Neural cell (in vitro differentiated cells): ENCODE data around the gene ARL10. TPM values are rescaled to one million over a fixed set of nuclear protein-coding genes. Genes with fewer than 3 reads are reported as not detected.

Source experiments
- H2AFZ ChIP-seq: fragments of 200-600, 300-800 bp; sonication (generic), shearing (Covaris generic); 2 replicates; pipeline ENCODE4 v1.6.0; 2014; ENCODE audit warnings: low read depth, mild to moderate bottlenecking, antibody characterized with exemption, low read length, moderate library complexity
- H3F3A ChIP-seq: fragments of 200-600 bp; shearing (Covaris generic); 2 replicates; pipeline ENCODE4 v1.6.1; 2016; ENCODE audit warnings: mild to moderate bottlenecking, moderate library complexity, mixed read lengths, antibody characterized with exemption, low read length; ENCODE audit not compliant: insufficient read depth, poor library complexity, severe bottlenecking
- H3K27ac ChIP-seq: fragments of 200-600, 300-800 bp; sonication (generic), shearing (Covaris generic); 2 replicates; pipeline ENCODE4 v1.5.1; 2014; ENCODE audit warnings: mild to moderate bottlenecking, low read length, moderate library complexity
- H3K27me3 ChIP-seq: fragments of 300-800, 200-600 bp; sonication (generic), shearing (Covaris generic); 2 replicates; pipeline ENCODE4 v1.6.0; 2014; ENCODE audit warnings: mild to moderate bottlenecking, low read depth, low read length, moderate library complexity; ENCODE audit not compliant: insufficient read depth
- H3K36me3 ChIP-seq: fragments of 300-800, 200-600 bp; sonication (generic), shearing (Covaris generic); 2 replicates; pipeline ENCODE4 v1.5.1; 2014; ENCODE audit warnings: mild to moderate bottlenecking, antibody characterized with exemption, low read length, moderate library complexity; ENCODE audit not compliant: insufficient read depth
- H3K4me2 ChIP-seq: fragments of 300-800, 200-600 bp; sonication (generic), shearing (Covaris generic); 2 replicates; pipeline ENCODE4 v1.6.0; 2014; ENCODE audit warnings: mild to moderate bottlenecking, low read length
- H3K4me3 ChIP-seq: fragments of 300-800, 200-600 bp; sonication (generic), shearing (Covaris generic); 2 replicates; pipeline ENCODE4 v1.5.1; 2014; ENCODE audit warnings: mild to moderate bottlenecking, low read length, moderate library complexity
- H3K79me2 ChIP-seq: fragments of 200-600 bp; shearing (Covaris generic); replicated peaks from 2 replicates; pipeline ENCODE4 v1.6.0; 2014; ENCODE audit warnings: mild to moderate bottlenecking, low read length, moderate library complexity; ENCODE audit not compliant: insufficient read depth
- H3K9ac ChIP-seq: fragments of 300-800, 200-600 bp; sonication (generic), shearing (Covaris generic); 2 replicates; pipeline ENCODE4 v1.6.1; 2016; ENCODE audit warnings: mild to moderate bottlenecking, low read length, mixed read lengths
- H3K9me2 ChIP-seq: fragments of 200-600 bp; shearing (Covaris generic); 2 replicates; pipeline ENCODE4 v1.6.1; 2016; ENCODE audit warnings: mild to moderate bottlenecking, low read length, mixed read lengths; ENCODE audit not compliant: insufficient read depth
- H3K9me3 ChIP-seq: fragments of 200-600, 300-800 bp; sonication (generic), shearing (Covaris generic); 2 replicates; pipeline ENCODE4 v1.6.1; 2016; ENCODE audit warnings: mild to moderate bottlenecking, mixed run types, low read length, moderate library complexity, mixed read lengths
- H4K20me1 ChIP-seq: fragments of 200-600 bp; shearing (Covaris generic); 2 replicates; pipeline ENCODE4 v1.6.1; 2016; ENCODE audit warnings: mild to moderate bottlenecking, mixed run types; ENCODE audit not compliant: insufficient read depth
- EP300 ChIP-seq: fragments of 450-650 bp; conservative IDR thresholded peaks from 2 replicates; pipeline ENCODE4 v1.6.1; 2014; ENCODE audit warnings: antibody characterized with exemption, mild to moderate bottlenecking, moderate library complexity; ENCODE audit not compliant: poor library complexity, severe bottlenecking
- EZH2 ChIP-seq: fragments of 200-600, 300-800 bp; shearing (Covaris generic), sonication (generic); IDR thresholded peaks from 2 replicates; pipeline ENCODE4 v1.6.1; 2014; ENCODE audit warnings: antibody characterized with exemption, low read length, borderline replicate concordance, mild to moderate bottlenecking; ENCODE audit not compliant: insufficient read depth, poor library complexity, severe bottlenecking
- MXI1 ChIP-seq: fragments of 450-650 bp; conservative IDR thresholded peaks from 2 replicates; pipeline ENCODE4 v1.6.1; 2014; ENCODE audit warnings: antibody characterized with exemption, mild to moderate bottlenecking; ENCODE audit not compliant: poor library complexity, severe bottlenecking
- POLR2AphosphoS5 ChIP-seq: IDR thresholded peaks from 2 replicates; pipeline ENCODE4 v1.6.1; 2012
- RAD21 ChIP-seq: fragments of 450-650 bp; conservative IDR thresholded peaks from 2 replicates; pipeline ENCODE4 v1.6.1; 2014; ENCODE audit warnings: antibody characterized with exemption, mild to moderate bottlenecking, moderate library complexity
- SMC3 ChIP-seq: fragments of 450-650 bp; conservative IDR thresholded peaks from 2 replicates; pipeline ENCODE4 v1.6.1; 2014; ENCODE audit warnings: antibody characterized with exemption, mild to moderate bottlenecking, moderate library complexity; ENCODE audit not compliant: poor library complexity
- TAF1 ChIP-seq: IDR thresholded peaks from 2 replicates; pipeline ENCODE4 v1.6.1; 2012; ENCODE audit warnings: low read depth
- polyA plus RNA-seq: library from polyadenylated mRNA; depleted of rRNA; stranded (reverse); fragments of >200 nt; gene quantifications from 2 replicates; pipeline ENCODE4 v1.2.3, GENCODE V29; 2014
- TF ChIP-seq, protein P1 (sequence below): fragments of 450-650 bp; IDR thresholded peaks from 2 replicates; pipeline ENCODE4 v1.5.1; 2014; ENCODE audit warnings: antibody characterized with exemption, mild to moderate bottlenecking, moderate library complexity; ENCODE audit not compliant: poor library complexity, severe bottlenecking
- TF ChIP-seq, protein P2 (sequence below): IDR thresholded peaks from 2 replicates; pipeline ENCODE4 v1.6.1; 2012; ENCODE audit warnings: borderline replicate concordance

Gene ARL10
- polyA plus RNA-seq, 1 donor from 2014 or later = 22.8 TPM

DNA sequence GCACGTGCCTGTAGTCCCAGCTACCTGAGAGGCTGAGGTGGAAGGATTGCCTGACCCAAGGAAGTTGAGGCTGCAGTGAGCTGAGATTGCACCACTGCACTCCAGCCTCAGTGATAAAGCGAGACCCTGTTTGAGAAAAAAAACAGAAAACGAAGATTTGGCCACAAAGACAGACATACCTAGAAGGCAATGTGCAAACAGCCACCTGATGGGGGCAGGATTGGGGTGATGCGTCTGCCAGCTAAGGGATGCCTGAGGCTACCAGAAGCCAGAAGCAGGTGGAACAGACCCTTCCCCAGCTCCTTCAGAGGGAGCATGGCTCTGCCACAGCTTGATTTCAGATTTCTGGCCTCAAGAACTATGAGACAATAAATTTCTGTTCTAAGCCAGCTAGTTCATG, 26.2 kb downstream of the ARL10 start:
- H3K27ac ChIP-seq = no peak overlapping the region
- no peaks in the 10 kb centered on the region for H3K9me2 ChIP-seq
- H3K36me3 ChIP-seq = no peaks in the 10 kb centered on the region
- H3K27me3 ChIP-seq = no peaks in the 10 kb centered on the region
- H3K4me2 ChIP-seq = no peak overlapping the region
- H3K79me2 ChIP-seq = peaks cover 10% of the 10 kb centered on the region
- H2AFZ ChIP-seq = no peak overlapping the region
- no peaks in the 10 kb centered on the region for H3F3A ChIP-seq
- TF ChIP-seq RAD21 (no peak), EZH2 (no peak), EP300 (no peak), MXI1 (no peak), POLR2AphosphoS5 (no peak), SMC3 (no peak), TAF1 (no peak)
- TF ChIP-seq, protein P1, sequence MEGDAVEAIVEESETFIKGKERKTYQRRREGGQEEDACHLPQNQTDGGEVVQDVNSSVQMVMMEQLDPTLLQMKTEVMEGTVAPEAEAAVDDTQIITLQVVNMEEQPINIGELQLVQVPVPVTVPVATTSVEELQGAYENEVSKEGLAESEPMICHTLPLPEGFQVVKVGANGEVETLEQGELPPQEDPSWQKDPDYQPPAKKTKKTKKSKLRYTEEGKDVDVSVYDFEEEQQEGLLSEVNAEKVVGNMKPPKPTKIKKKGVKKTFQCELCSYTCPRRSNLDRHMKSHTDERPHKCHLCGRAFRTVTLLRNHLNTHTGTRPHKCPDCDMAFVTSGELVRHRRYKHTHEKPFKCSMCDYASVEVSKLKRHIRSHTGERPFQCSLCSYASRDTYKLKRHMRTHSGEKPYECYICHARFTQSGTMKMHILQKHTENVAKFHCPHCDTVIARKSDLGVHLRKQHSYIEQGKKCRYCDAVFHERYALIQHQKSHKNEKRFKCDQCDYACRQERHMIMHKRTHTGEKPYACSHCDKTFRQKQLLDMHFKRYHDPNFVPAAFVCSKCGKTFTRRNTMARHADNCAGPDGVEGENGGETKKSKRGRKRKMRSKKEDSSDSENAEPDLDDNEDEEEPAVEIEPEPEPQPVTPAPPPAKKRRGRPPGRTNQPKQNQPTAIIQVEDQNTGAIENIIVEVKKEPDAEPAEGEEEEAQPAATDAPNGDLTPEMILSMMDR = no peak
- TF ChIP-seq, protein P2, sequence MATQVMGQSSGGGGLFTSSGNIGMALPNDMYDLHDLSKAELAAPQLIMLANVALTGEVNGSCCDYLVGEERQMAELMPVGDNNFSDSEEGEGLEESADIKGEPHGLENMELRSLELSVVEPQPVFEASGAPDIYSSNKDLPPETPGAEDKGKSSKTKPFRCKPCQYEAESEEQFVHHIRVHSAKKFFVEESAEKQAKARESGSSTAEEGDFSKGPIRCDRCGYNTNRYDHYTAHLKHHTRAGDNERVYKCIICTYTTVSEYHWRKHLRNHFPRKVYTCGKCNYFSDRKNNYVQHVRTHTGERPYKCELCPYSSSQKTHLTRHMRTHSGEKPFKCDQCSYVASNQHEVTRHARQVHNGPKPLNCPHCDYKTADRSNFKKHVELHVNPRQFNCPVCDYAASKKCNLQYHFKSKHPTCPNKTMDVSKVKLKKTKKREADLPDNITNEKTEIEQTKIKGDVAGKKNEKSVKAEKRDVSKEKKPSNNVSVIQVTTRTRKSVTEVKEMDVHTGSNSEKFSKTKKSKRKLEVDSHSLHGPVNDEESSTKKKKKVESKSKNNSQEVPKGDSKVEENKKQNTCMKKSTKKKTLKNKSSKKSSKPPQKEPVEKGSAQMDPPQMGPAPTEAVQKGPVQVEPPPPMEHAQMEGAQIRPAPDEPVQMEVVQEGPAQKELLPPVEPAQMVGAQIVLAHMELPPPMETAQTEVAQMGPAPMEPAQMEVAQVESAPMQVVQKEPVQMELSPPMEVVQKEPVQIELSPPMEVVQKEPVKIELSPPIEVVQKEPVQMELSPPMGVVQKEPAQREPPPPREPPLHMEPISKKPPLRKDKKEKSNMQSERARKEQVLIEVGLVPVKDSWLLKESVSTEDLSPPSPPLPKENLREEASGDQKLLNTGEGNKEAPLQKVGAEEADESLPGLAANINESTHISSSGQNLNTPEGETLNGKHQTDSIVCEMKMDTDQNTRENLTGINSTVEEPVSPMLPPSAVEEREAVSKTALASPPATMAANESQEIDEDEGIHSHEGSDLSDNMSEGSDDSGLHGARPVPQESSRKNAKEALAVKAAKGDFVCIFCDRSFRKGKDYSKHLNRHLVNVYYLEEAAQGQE = no peak
- H3K9ac ChIP-seq = no peak overlapping the region
- H4K20me1 ChIP-seq = no peaks in the 10 kb centered on the region
- no peak overlapping the region for H3K4me3 ChIP-seq
- no peaks in the 10 kb centered on the region for H3K9me3 ChIP-seq

DNA sequence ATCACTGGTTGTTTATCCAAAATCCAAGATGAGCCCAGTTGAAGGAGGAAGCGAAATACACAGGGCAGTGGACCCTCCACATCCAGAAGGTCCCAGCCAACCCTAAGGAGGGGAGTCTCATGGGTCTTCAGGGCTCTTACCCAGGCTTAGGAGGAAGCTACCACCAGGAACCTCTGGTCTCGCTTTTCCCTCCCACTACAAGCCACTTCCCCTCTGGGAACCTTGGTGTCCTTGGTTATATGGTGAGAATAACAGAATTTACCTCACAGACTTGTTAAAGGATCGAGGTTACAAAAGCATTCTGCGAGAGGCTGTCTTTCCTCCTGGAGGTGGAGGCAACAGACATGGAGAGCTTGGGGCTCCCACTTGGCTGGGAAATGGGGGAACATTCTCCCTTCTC, 26.7 kb downstream of the ARL10 start:
- Histone ChIP-seq H2AFZ (no peak overlapping the region), H3K27me3 (no peaks in the 10 kb centered on the region), H3K9me3 (no peaks in the 10 kb centered on the region), H3F3A (no peaks in the 10 kb centered on the region), H3K79me2 (peaks cover 10% of the 10 kb centered on the region), H4K20me1 (no peaks in the 10 kb centered on the region), H3K9me2 (no peaks in the 10 kb centered on the region), H3K4me2 (no peak overlapping the region), H3K9ac (no peak overlapping the region), H3K27ac (no peak overlapping the region), H3K36me3 (no peaks in the 10 kb centered on the region), H3K4me3 (no peak overlapping the region)
- TF ChIP-seq MXI1 = no peak
- TF ChIP-seq EZH2 = no peak
- no peak for TF ChIP-seq TAF1
- TF ChIP-seq EP300 = no peak
- TF ChIP-seq RAD21 = no peak
- no peak for TF ChIP-seq POLR2AphosphoS5
- TF ChIP-seq, protein P2 = no peak
- no peak for TF ChIP-seq SMC3
